K562 (cell line): Measurements from ENCODE around the gene ZNF837. TPM values are rescaled to one million over a fixed set of nuclear protein-coding genes. Genes with fewer than 3 reads are reported as not detected.
A peak's percentile ranks its signal among the peaks of the same experiment; 100 is the strongest.

Experiments used
- ARID2 ChIP-seq: fragments of 450-650 bp; IDR thresholded peaks from 2 replicates; pipeline ENCODE4 v1.6.1; 2017; ENCODE audit warnings: antibody characterized with exemption, mild to moderate bottlenecking
- CREB3 ChIP-seq: fragments of 450-650 bp; conservative IDR thresholded peaks from 2 replicates; pipeline ENCODE4 v1.6.1; 2016; ENCODE audit warnings: missing genetic modification characterization, low read depth, mild to moderate bottlenecking, missing compliant biosample characterization, moderate library complexity
- CREBBP ChIP-seq: IDR thresholded peaks from one replicate; pipeline ENCODE4 v1.6.1; 2012; ENCODE audit warnings: low read depth, mild to moderate bottlenecking, control low read depth, inconsistent platforms, low read length
- EP300 ChIP-seq: IDR thresholded peaks from 2 replicates; pipeline ENCODE4 v1.6.1; 2012; ENCODE audit warnings: low read length, improper control_type of control experiment
- MCM5 ChIP-seq: fragments of 450-650 bp; IDR thresholded peaks from 2 replicates; pipeline ENCODE4 v1.6.1; 2016; ENCODE audit warnings: low read depth
- NR1H2 ChIP-seq: sonication (generic); formaldehyde crosslinking; IDR thresholded peaks from 2 replicates; pipeline ENCODE4 v1.4.0; 2020; ENCODE audit warnings: mild to moderate bottlenecking, missing genetic modification reagents
- POLR2G ChIP-seq: fragments of 200-400 bp; formaldehyde crosslinking; IDR thresholded peaks from 2 replicates; pipeline ENCODE4 v1.6.1; 2017; ENCODE audit warnings: low read depth, mild to moderate bottlenecking, antibody characterized with exemption, low read length, moderate library complexity
- PURB ChIP-seq: sonication (generic); formaldehyde crosslinking; IDR thresholded peaks from 2 replicates; pipeline ENCODE4 v1.9.0; 2021; ENCODE audit warnings: low read depth, mild to moderate bottlenecking, missing genetic modification reagents
- SMAD1 ChIP-seq: fragments of 150-350 bp; IDR thresholded peaks from 2 replicates; pipeline ENCODE4 v1.6.1; 2014; ENCODE audit warnings: low read length, low read depth; ENCODE audit not compliant: partially characterized antibody
- TFE3 ChIP-seq: fragments of 450-650 bp; formaldehyde crosslinking; IDR thresholded peaks from 2 replicates; pipeline ENCODE4 v1.4.0; 2020; ENCODE audit warnings: mild to moderate bottlenecking, mixed read lengths
- ZBED1 ChIP-seq: IDR thresholded peaks from 2 replicates; pipeline ENCODE4 v1.6.1; 2014
- ZBTB7A ChIP-seq: IDR thresholded peaks from 2 replicates; pipeline ENCODE4 v1.6.1; 2011; ENCODE audit warnings: low read depth, mild to moderate bottlenecking, low read length, moderate library complexity, borderline replicate concordance; ENCODE audit not compliant: control insufficient read depth
- ZNF224 ChIP-seq: sonication (generic); formaldehyde crosslinking; IDR thresholded peaks from 2 replicates; pipeline ENCODE4 v1.8.0; 2022; ENCODE audit warnings: mild to moderate bottlenecking, missing genetic modification reagents
- ZNF431 ChIP-seq: sonication (generic); formaldehyde crosslinking; IDR thresholded peaks from 2 replicates; pipeline ENCODE4 v1.8.0; 2022; ENCODE audit warnings: mild to moderate bottlenecking, missing genetic modification reagents
- ZNF57 ChIP-seq: fragments of 450-650 bp; formaldehyde crosslinking; IDR thresholded peaks from 2 replicates; pipeline ENCODE4 v1.4.0; 2020; ENCODE audit warnings: mild to moderate bottlenecking, moderate library complexity
- ZNF584 ChIP-seq: fragments of 200-800 bp; sonication (Bioruptor generic); IDR thresholded peaks from 2 replicates; pipeline ENCODE4 v1.6.1; 2016; ENCODE audit warnings: low read depth, mild to moderate bottlenecking, missing genetic modification characterization, missing compliant biosample characterization
- polyA plus RNA-seq, 8 experiments: library from polyadenylated mRNA; depleted of rRNA in 4 of 8; stranded (reverse) in 5 of 8; unstranded in 3 of 8; fragments of >200 nt; fragmentation: Nextera tagmentation in 2 of 8; fragmentation: Illumina TruSeq in 1 of 8; extraction: Ambion mirVana in 2 of 8; extraction: Trizol in 1 of 8; gene quantifications; 2 replicates each; pipeline versions ENCODE4 v1.2.1 to v1.2.3, GENCODE V29; 2011 to 2014; ENCODE audit warnings: inconsistent platforms in 1 of 8, missing spikeins in 1 of 8
- total RNA-seq, 7 experiments: library from RNA; depleted of rRNA in 6 of 7; stranded (reverse); fragments of >200 nt in 6 of 7; fragmentation: Illumina TruSeq in 2 of 7; extraction: Trizol in 2 of 7; gene quantifications; 2 replicates each; pipeline versions ENCODE4 v1.2.1 to v1.2.3, GENCODE V29; 2011 to 2021; ENCODE audit warnings: low replicate concordance in 1 of 7
- TF ChIP-seq, protein P1 (sequence below): fragments of 450-650 bp; IDR thresholded peaks from 2 replicates; pipeline ENCODE4 v1.7.0; 2016; ENCODE audit warnings: borderline replicate concordance
- TF ChIP-seq, protein P2 (sequence below): fragments of 250-450 bp; sonication (Bioruptor Pico); IDR thresholded peaks from 2 replicates; pipeline ENCODE4 v1.4.0; 2020; ENCODE audit warnings: mild to moderate bottlenecking, moderate library complexity
- TF ChIP-seq, protein P3 (sequence below): sonication (generic); formaldehyde crosslinking; IDR thresholded peaks from 2 replicates; pipeline ENCODE4 v1.8.0; 2022; ENCODE audit warnings: mild to moderate bottlenecking, missing genetic modification reagents

ZNF837 gene
- total and polyA plus RNA-seq, 9 of the 15 experiments (the other 6 are each of a cell fraction or from before 2014, with no cell fraction given) = 0.11 to 2.1 (median 0.57) TPM; not detected in 4

DNA sequence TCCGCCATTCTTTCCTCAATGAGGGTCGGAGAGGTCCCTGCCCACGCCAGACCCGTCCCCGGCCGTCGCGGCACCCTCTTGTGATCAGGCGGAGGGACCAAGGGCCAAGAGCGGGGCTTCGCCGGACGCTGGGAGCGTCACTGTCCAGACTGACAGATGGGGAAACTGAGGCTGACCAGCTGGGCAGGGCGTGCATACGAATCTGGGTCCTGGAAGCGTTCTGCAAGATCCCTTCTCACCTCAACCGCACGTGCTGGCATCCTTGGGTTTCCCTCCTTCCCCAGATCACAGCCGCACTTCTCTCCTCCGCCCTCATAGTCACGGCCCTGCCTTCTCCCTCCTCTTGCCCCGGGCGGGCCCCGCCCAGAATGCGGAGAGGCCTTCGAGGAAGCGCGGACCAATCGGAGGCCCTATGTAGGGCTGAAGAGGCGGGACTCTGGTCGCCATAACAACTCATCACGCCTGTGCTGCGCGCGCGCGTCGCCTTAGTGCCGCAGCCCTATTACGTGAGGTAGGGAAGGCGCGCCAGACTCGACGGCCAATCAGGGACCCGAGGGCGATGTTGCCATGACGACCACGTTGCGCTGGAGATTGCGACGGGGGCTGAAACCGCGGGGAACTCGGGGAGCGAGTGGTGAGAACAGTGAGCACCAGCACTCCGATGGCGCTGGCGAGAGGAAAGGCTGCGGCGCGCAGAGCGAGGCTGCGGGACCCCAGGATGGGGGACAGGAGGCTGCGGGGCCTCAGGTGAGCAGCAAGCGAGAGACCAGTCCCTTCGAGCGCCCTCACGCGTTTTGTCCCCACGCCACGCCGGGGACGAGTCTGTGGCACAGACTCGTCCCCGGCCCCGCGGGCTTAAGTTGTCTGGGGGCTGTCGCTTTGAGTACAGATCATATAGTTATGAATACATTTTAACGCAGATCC, 20.3 kb upstream of the ZNF837 start (continued):
- TF ChIP-seq, protein P1, sequence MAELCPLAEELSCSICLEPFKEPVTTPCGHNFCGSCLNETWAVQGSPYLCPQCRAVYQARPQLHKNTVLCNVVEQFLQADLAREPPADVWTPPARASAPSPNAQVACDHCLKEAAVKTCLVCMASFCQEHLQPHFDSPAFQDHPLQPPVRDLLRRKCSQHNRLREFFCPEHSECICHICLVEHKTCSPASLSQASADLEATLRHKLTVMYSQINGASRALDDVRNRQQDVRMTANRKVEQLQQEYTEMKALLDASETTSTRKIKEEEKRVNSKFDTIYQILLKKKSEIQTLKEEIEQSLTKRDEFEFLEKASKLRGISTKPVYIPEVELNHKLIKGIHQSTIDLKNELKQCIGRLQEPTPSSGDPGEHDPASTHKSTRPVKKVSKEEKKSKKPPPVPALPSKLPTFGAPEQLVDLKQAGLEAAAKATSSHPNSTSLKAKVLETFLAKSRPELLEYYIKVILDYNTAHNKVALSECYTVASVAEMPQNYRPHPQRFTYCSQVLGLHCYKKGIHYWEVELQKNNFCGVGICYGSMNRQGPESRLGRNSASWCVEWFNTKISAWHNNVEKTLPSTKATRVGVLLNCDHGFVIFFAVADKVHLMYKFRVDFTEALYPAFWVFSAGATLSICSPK = no peak
- no peak for TF ChIP-seq ZNF224 (CRISPR knock-in tag)
- no peak for TF ChIP-seq TFE3 (CRISPR knock-in tag)
- TF ChIP-seq, protein P2, sequence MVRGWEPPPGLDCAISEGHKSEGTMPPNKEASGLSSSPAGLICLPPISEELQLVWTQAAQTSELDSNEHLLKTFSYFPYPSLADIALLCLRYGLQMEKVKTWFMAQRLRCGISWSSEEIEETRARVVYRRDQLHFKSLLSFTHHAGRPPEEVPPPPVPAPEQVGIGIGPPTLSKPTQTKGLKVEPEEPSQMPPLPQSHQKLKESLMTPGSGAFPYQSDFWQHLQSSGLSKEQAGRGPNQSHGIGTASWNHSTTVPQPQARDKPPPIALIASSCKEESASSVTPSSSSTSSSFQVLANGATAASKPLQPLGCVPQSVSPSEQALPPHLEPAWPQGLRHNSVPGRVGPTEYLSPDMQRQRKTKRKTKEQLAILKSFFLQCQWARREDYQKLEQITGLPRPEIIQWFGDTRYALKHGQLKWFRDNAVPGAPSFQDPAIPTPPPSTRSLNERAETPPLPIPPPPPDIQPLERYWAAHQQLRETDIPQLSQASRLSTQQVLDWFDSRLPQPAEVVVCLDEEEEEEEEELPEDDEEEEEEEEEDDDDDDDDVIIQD (CRISPR knock-in tag) = 0 out of 2 replicates have a peak, but pooled peaks have one; percentile 58
- TF ChIP-seq SMAD1 = no peak
- TF ChIP-seq MCM5 = no peak
- TF ChIP-seq CREBBP = no peak
- no peak for TF ChIP-seq ZNF584
- no peak for TF ChIP-seq NR1H2 (CRISPR knock-in tag)
- no peak for TF ChIP-seq CREB3 (tag)
- TF ChIP-seq ZBTB7A = no peak
- TF ChIP-seq, protein P3, sequence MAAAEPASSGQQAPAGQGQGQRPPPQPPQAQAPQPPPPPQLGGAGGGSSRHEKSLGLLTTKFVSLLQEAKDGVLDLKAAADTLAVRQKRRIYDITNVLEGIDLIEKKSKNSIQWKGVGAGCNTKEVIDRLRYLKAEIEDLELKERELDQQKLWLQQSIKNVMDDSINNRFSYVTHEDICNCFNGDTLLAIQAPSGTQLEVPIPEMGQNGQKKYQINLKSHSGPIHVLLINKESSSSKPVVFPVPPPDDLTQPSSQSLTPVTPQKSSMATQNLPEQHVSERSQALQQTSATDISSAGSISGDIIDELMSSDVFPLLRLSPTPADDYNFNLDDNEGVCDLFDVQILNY (CRISPR knock-in tag) = 0 out of 2 replicates have a peak, but pooled peaks have one; percentile 56
- TF ChIP-seq ARID2 = no peak
- TF ChIP-seq ZNF57 (CRISPR knock-in tag) = no peak
- TF ChIP-seq EP300 = no peak
- TF ChIP-seq ZBED1 = no peak
- peak; percentile 98 for TF ChIP-seq POLR2G
- no peak for TF ChIP-seq PURB
- TF ChIP-seq ZNF431 (CRISPR knock-in tag) = no peak
